Measurements from ENCODE around the gene NFATC2.
"Not testable (repeated sequence)": the region's sequence is repeated elsewhere in the genome, so short reads cannot be mapped to it uniquely, and the experiment has no call there.

Gene NFATC2

DNA sequence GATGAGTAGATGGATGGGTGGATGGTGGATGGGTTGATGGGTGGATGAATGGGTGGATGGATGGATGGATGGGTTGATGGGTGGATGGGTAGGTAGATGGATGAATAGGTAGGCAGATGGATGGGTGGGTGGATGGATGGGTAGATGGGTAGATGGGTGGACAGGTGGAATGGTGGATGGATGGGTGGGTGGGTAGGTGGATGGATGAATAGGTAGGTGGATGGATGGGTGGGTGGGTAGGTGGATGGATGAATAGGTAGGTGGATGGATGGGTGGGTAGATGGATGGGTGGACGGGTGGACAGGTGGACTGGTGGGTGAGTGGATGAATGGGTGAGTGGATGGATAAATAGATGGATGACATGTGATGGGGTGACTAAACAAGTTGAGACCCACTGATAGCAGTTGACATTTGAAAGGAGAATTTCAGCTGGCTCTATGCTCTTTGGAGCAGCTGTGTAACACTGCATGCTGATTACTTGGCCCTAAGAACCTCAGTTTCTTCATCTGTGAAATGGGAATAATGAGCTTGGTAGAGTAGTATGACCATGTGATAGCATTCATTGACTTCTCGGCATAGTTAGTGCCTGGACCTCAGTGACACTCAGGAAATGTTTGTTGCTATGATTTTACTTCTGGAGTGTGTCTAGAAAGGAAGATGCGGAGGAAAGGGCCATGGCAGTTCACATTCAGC is 184.3 kb downstream of the NFATC2 start:
- no peak for DNase-seq (ENCODE audit: low read depth in 2 of 2)

- no peak for DNase-seq (ENCODE audit: low read depth in 2 of 2)
Measured at GRCh38 chr20:51357543-51357942, 185.0 kb downstream of the NFATC2 start.

- DNase-seq (ENCODE audit: low read depth in 2 of 2) = no peak
Measured at GRCh38 chr20:51356871-51357270, 185.6 kb downstream of the NFATC2 start.

DNA sequence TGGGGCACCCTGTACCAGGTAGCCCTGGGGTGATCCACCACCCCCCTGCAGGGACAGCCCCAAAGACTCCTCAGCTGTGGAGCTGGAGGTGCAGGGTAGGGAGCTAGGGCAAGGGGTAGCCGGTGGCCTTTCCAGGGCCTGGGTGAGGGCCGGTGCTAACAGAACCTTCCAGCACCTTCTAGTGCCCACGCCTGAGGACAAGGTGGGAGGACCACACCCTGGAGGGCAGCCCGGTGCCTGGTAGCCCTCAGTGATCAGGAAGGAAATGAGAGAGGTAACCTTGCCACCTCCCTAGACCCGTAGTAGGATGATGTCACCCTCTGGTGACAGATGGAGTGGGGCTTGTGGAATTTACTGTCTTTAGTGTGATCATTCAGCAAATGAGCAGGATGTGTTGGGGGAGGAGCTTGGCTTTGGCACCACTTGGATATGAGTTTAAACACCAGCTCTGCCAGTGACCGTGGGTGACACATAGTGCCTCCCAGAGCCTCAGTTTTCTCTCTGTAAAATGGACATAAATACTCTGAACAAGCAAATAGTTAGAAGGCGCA is 187.7 kb downstream of the NFATC2 start:
- no peak for DNase-seq (ENCODE audit: low read depth in 2 of 2)

DNA sequence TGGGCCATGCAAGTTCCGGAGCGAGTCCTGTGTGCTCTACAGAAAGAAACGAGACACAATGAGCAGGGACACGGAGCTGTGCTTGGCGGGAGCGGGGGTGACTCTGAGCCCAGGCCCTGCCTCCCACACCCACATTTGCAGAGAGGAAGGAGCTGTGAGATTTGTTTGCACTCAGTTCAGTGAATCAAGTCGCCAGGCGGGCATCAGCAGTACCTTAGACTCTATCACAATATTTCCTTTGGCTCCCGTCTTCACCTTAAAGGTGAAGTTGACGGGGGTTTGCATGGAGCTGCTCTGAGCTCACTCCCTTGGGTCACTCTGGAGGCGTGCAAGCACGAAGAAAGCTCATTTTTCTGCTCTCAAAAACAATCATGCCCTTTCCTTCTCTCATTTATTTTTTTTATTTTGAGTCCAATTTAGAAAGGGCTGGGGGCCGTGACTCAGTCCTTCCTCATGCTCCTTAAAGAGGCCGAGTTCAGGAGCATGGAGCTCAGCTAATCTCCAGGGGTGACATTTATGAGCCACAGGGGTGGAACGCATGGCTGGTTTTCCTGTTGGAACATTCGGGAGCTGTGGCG is 188.2 kb downstream of the NFATC2 start:
- no peak for DNase-seq (ENCODE audit: low read depth in 2 of 2)

DNA sequence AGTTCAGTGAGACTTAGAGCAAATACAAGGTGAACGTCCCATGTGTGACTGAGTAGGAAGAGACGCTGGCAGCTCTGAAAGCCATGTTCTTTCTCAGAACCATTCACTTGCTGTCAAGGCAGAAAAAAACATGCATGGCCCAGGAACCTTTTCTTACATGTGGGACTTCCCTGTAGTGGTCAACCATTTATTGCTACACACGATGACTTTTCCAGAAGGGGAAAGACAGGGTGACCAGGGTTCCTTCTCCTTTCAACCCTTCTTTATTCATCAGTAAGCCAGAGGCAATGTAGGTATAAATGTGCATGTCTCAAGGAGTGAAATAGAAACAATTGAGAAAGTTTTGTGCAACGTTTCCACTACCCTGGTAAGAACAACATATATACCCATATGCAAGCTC is 189.0 kb downstream of the NFATC2 start:
- DNase-seq (ENCODE audit: low read depth in 2 of 2) = no peak

- no peak for DNase-seq (ENCODE audit: low read depth in 2 of 2)
Measured at GRCh38 chr20:51352791-51353190, 189.7 kb downstream of the NFATC2 start.

DNA sequence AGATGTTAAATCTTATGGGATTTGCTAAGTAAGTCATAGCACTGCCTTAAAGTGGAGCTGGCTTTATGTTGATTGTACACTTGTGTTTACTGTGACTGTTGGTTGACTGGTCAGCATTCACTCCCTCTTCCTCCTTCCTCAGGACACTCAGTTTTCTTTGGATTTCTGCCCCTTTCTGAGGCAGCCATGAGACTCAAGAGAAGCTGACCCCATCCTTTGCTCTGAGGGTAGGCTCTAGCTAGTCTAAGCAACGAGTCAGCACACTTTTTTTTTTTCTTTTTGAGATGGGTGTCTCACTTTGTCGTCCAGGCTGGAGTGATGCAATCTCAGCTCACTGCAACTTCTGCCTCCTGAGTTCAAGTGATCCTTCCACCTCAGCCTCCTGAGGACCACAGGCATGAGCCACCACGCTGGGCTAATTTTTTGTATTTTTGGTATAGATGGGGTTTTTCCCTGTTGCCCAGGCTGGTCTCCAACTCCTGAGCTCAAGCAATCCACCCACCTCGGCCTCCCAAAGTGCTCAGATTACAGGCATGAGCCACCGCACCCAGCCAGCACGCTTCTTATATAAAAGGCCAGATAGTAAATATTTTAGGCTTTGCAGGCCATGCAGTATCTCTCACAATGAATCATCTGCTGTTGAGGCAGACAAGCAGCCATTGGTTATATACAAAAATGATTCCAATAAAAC is 191.4 kb downstream of the NFATC2 start:
- DNase-seq (ENCODE audit: low read depth in 2 of 2) = no peak

DNA sequence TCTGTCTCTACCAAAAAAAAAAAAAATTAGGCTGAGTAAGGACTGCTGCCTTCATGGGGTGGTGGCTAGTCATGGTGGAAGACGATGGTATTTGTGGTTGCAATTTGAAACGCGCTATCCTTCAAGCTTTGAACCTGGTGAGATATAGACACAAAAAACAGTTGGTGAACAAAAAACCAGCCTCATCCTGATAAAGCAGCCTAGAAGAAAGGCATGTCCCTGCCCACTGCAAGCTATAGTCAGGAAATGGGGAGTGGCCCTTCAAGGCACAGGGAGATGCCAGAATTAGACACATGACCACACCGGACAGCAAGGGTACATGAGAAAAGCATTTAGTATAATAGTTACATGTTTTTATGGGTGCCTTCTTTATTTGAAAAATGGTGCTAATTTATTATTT is 193.6 kb downstream of the NFATC2 start:
- no peak for DNase-seq (ENCODE audit: low read depth in 2 of 2)

GRCh38 chr20:51347831-51348230 is 194.7 kb downstream of the NFATC2 start:
- no peak for DNase-seq (ENCODE audit: low read depth in 2 of 2)

- DNase-seq (ENCODE audit: low read depth in 2 of 2) = no peak
Measured at GRCh38 chr20:51346686-51347485, 195.6 kb downstream of the NFATC2 start.

DNA sequence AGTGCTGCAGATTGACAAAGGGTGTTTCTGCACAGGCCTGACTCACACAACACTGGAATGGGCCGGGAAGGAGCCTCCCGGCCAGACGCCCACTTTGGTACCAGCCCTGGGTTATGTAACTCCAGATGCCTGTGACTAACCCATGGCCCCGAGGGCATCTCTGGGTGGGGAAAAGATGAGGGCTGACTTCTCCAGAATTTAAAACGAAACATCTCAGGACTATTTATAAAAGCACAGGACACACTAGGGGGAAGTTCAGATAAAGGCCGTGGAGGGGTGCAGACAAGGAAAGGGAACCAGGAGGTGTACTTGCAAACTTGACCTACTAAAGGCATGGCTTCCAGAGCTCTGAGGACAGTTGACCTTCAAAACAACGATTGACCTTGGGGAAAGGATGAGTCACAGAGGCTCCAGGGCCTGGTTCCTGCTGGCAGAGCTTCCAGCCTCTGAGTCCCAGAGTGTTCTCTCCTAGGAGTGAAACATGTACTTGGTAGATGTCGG is 196.9 kb downstream of the NFATC2 start:
- DNase-seq (ENCODE audit: low read depth in 2 of 2) = no peak

DNA sequence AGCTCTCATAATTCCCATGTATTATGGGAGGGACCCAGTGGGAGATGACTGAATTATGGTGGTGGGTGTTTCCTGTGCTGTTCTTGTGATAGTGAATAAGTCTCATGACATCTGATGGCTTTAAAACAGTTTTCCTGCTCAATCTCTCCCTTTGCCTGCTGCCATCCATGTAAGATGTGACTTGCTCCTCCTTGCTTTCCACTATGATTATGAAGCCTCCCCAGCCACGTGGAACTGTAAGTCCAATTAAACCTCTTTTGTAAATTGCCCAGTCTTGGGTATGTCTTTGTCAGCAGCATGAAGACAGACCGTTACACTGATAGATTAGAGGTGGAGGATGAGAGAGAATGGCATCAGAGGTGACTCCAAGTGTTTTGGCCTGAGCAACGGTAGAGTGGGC is 198.7 kb downstream of the NFATC2 start:
- not testable (repeated sequence) for DNase-seq (ENCODE audit: low read depth in 2 of 2)

- DNase-seq (ENCODE audit: low read depth in 2 of 2) = no peak
Measured at GRCh38 chr20:51342510-51343236, 199.8 kb downstream of the NFATC2 start.

GRCh38 chr20:51341581-51341980 is 200.9 kb downstream of the NFATC2 start:
- no peak for DNase-seq (ENCODE audit: low read depth in 2 of 2)

DNA sequence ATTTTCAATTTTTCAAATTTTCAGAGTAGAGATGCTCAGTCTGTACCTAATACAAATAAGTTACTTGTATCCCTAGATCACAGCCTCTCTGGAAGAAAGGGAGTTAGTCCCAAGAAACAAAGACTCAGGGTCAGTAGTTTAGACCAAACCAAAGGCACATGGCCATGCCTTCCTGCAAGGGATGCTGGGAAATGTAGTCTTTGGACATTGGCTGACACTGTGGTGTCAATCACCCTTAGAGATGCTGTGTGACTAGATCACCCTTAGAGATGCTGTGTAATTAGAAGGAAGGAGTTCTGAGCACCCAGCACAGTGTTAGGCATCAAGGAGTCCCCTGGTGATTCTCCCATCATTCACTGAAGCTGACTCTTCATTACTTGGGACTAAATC is 202.1 kb downstream of the NFATC2 start:
- DNase-seq (ENCODE audit: low read depth in 2 of 2) = no peak

DNA sequence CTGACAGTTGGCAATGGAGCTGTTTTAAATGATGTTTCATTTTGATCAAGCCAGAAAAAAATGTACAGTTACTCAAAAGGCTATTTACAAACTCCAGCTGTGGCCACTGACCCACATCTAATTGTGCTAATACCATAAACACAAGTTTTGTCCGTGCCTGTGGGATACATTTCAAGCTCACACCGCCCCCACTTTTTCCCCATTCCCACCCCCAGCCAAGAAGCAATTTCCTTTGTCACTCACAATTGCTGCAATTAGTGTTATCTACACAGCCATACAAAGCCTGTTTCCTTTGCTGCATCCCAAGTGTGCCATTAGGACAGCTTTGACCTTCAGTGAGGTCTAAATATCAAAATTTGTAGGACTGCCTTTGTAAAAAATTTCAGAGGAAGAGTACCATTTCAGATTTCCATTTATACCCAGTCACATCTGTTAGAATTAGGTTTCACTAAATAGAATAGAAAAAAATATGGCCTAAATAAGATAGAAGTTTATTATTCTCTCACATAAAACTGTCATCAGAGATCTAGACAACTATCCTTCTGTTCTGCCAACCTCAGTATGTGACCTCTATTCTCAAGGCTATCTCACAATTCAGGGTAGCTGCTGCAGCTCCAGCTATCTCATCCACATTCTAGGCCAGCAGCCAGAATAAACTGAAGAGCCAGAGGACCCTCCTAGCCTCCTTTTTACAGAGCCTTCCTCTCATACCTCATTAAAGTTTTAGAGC is 202.6 kb downstream of the NFATC2 start:
- no peak for DNase-seq (ENCODE audit: low read depth in 2 of 2)

DNA sequence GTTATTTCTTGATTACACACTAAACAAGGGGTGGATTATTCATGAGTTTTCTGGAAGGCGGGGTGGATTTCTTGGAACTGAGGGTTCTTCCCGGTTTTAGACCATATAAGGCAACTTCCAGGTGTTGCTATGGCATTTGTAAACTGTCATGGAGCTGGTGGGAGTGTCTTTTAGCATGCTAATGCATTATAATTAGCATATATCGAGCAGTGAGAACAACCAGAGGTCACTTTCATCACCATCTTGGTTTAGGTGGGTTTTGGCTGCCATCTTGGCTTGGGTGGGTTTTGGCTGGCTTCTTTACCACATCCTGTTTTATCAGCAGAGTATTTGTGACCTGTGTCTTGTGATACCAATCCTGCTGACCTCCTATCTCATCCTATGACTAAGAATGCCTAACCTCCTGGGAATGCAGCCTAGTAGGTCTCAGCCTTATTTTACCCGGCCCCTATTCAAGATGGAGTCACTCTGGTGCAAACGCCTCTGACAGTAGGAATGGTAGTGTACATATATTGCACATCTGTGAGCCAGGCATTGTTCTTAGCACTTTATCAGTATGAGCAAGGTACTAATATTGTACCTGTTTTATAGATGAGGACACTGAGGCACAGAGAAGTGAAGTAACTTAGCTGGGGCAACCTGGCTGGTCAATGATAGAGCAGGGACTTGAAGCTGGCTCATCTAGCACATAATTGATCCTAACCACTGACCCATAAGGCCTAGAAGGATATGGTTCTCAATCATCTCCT is 203.7 kb downstream of the NFATC2 start:
- DNase-seq (ENCODE audit: low read depth in 2 of 2) = no peak

- DNase-seq (ENCODE audit: low read depth in 2 of 2) = no peak
Measured at GRCh38 chr20:51337126-51337805, 205.3 kb downstream of the NFATC2 start.
